ENCODE measurements around the gene STK11.

Gene STK11

DNA sequence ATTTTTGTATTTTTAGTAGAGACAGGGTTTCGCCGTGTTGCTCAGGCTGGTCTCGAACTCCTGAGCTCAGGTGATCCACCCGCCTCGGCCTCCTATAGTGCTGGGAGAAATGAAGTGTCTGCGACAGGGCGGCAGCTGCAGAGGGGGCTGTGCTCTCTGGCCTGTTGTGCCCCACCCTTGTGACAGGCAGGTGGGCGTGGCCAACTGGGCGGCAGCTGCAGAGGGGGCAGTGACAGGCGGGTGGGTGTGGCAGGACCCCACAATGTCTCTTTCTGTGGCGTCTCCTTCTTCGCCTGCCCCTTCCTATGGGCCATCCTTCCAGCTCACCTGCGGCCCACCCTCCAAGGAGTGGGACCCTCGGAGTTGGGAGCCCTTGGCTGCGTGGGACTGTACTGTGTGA, 11.8 kb downstream of the STK11 start:
- no peak for DNase-seq (ENCODE audit: low spot score)
- TF ChIP-seq, protein P1, sequence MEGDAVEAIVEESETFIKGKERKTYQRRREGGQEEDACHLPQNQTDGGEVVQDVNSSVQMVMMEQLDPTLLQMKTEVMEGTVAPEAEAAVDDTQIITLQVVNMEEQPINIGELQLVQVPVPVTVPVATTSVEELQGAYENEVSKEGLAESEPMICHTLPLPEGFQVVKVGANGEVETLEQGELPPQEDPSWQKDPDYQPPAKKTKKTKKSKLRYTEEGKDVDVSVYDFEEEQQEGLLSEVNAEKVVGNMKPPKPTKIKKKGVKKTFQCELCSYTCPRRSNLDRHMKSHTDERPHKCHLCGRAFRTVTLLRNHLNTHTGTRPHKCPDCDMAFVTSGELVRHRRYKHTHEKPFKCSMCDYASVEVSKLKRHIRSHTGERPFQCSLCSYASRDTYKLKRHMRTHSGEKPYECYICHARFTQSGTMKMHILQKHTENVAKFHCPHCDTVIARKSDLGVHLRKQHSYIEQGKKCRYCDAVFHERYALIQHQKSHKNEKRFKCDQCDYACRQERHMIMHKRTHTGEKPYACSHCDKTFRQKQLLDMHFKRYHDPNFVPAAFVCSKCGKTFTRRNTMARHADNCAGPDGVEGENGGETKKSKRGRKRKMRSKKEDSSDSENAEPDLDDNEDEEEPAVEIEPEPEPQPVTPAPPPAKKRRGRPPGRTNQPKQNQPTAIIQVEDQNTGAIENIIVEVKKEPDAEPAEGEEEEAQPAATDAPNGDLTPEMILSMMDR (IDR thresholded peaks at IDR 0.05; ENCODE audit: extremely low read depth, missing control alignments) = no peak

DNA sequence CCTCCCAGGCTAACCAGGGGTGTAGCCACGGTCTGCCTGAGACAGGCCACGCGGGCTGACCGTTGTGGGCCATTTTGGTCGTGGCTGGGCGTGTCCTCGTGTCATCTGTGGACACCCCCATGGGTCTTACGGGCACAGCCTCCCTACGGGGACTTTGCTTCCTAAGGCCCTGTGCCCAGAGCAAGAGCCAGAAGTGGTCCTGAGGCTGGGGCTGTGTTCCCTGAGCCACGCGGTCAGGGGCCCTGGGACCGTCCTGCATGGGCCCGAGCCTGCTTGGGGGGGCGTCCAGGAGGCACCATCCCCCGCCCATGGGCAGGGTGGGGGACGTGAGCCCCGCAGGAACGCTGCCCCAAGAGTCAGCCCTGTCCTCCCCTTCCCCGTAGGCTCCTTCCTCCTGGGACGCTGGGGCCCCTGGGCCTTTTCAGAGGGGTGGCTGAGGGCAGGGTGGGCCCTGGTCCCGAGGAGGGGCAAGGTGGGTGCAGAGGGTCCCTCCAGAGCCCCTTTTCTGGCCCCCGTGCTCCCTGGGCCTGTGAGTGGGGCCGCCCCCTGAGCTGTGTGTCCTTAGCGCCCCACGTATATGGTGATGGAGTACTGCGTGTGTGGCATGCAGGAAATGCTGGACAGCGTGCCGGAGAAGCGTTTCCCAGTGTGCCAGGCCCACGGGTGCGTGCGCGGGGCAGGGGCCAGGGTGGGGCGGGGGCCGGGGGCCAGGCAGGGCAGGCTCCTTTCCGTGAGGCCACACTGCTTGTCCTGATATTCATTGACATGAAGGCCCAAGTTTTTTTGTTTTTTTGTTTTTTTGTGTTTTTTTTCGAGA, 13.4 kb downstream of the STK11 start:
- DNase-seq (ENCODE audit: low spot score) = no peak
- TF ChIP-seq, protein P1 (IDR thresholded peaks at IDR 0.05; ENCODE audit: extremely low read depth, missing control alignments) = no peak

DNA sequence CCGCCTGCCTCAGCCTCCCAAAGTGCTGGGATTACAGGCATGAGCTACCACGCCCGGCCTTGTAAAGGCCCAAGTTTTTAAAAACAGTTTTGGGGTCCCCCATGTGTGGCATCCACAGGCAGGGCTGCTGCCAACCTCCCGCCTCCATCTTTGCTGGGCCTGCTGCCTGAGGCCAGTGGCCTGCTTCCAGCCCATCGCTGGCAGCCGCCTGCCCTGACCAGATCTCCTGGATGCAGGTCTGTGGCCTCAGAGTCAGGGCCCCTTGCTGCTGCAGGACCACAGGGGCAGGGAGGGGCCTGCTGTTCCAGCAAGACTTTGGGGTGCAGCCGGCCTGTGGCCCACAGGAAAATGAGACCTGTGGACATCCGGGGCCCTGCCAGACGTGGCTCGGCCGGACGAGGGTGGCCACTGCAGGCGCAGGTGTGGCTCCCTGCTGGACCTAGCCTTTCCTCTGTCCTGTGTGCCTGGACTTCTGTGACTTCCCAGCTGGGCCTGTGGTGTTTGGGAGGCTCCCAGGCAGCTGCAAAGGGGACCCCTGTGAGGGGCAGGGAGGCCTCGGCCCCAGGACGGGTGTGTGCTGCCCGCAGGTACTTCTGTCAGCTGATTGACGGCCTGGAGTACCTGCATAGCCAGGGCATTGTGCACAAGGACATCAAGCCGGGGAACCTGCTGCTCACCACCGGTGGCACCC, 14.4 kb downstream of the STK11 start:
- TF ChIP-seq, protein P1 (IDR thresholded peaks at IDR 0.05; ENCODE audit: extremely low read depth, missing control alignments) = no peak
- no peak for DNase-seq (ENCODE audit: low spot score)

DNA sequence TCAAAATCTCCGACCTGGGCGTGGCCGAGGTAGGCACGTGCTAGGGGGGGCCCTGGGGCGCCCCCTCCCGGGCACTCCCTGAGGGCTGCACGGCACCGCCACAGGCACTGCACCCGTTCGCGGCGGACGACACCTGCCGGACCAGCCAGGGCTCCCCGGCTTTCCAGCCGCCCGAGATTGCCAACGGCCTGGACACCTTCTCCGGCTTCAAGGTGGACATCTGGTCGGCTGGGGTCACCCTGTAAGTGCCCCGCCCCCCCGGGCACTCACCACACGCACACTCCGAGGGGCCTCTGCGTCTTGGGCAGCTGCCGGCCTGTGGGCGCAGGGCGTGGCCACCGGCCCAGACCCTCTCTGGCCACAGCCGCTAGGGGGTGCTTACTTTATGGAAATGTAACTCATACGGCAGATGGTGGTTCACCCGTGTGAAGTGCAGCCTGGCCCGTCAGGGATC, 14.9 kb downstream of the STK11 start:
- no peak for DNase-seq (ENCODE audit: low spot score)
- TF ChIP-seq, protein P1 (IDR thresholded peaks at IDR 0.05; ENCODE audit: extremely low read depth, missing control alignments) = no peak

DNA sequence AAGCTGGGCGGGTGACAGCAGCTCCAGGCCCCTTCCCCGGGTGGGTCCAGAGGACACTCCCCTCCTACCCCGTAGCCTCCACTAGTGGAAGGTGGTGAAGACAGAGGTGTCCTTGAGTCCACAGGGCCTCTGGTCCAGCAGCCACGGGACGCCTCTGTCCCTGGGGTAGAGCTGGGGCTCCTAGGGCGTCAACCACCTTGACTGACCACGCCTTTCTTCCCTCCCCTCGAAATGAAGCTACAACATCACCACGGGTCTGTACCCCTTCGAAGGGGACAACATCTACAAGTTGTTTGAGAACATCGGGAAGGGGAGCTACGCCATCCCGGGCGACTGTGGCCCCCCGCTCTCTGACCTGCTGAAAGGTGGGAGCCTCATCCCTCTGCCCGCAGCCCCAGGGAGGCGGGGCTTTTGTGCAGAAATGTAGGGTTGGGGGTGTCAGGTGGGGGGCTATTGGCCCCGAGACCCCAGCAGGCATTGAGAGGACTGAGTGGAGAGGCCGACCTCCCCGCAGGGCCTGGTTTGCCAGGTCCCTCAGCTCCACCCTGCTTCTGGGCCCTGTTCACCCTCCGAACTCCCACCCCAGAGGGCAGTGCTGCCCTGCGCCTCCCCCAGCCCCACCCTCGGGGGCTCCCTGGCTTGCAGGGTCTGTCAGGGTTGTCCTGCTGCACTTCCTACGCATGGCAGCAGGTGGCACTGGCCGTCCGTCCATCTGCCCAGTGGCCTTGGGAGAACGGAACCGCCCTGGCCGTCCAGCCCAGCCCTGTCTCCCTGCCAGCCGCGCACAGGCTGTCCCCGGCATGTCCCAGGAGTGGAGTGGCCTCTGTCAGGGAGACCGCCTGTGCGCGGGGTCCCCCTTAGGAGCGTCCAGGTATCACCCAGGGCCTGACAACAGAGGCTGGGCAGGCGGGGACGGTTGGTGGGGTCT, 15.7 kb downstream of the STK11 start:
- TF ChIP-seq, protein P1 (IDR thresholded peaks at IDR 0.05; ENCODE audit: extremely low read depth, missing control alignments) = peak; percentile 30
- DNase-seq (ENCODE audit: low spot score) = no peak

DNA sequence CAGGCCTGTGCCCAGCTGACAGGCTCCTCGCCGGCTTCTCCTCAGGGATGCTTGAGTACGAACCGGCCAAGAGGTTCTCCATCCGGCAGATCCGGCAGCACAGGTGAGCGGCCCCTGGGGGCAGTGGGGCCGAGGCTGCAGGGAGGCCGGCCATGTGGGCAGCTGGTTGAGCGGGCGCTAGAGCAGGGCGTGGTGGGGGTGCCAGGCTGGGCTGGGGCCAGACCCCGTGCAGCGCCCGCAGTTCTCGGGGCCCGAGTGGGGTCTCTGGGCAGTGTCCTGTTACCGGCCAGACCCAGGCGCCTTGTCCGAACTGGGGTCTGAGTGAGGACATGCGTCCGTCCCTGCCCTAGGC, 16.3 kb downstream of the STK11 start:
- TF ChIP-seq, protein P1 (IDR thresholded peaks at IDR 0.05; ENCODE audit: extremely low read depth, missing control alignments) = no peak
- DNase-seq (ENCODE audit: low spot score) = no peak

All from GM20000 (cell line).